NCI-H510A treated with DMSO at 0.1 percent for 48 hours (cell line): ENCODE data around the gene GNAO1.

Experiments
- DNase-seq: peaks from one replicate; lab custom pipeline; 2025; lab: John Stamatoyannopoulos, UW

The GNAO1 gene

GRCh38 chr16:56289862-56290261, 98.6 kb downstream of the GNAO1 start:
- no peak for DNase-seq

GRCh38 chr16:56294014-56294413, 102.7 kb downstream of the GNAO1 start:
- no peak for DNase-seq

- DNase-seq: no peak
These were observed 103.3 kb downstream of the GNAO1 start for GRCh38 chr16:56294579-56294978.

- DNase-seq: no peak
These were observed 103.9 kb downstream of the GNAO1 start for GRCh38 chr16:56295059-56295665.

- no peak for DNase-seq
These were observed 104.6 kb downstream of the GNAO1 start for GRCh38 chr16:56295739-56296527.

GRCh38 chr16:56297684-56298083, 106.4 kb downstream of the GNAO1 start:
- DNase-seq: no peak

GRCh38 chr16:56298116-56298515, 106.8 kb downstream of the GNAO1 start:
- DNase-seq: peak; percentile 27

- DNase-seq: no peak
These were observed 107.8 kb downstream of the GNAO1 start for GRCh38 chr16:56298948-56299596.

- DNase-seq: no peak
These were observed 108.9 kb downstream of the GNAO1 start for GRCh38 chr16:56300242-56300623.

- no peak for DNase-seq
These were observed 109.9 kb downstream of the GNAO1 start for GRCh38 chr16:56300891-56301850.

- DNase-seq: no peak
These were observed 111.2 kb downstream of the GNAO1 start for GRCh38 chr16:56302506-56302905.

GRCh38 chr16:56303066-56303715, 111.9 kb downstream of the GNAO1 start:
- no peak for DNase-seq

- DNase-seq: no peak
These were observed 112.6 kb downstream of the GNAO1 start for GRCh38 chr16:56303880-56304279.

- DNase-seq: no peak
These were observed 114.8 kb downstream of the GNAO1 start for GRCh38 chr16:56305956-56306565.

GRCh38 chr16:56306690-56307533, 115.6 kb downstream of the GNAO1 start:
- DNase-seq: no peak

GRCh38 chr16:56307534-56307873, 116.2 kb downstream of the GNAO1 start:
- DNase-seq: no peak

GRCh38 chr16:56309008-56309407, 117.7 kb downstream of the GNAO1 start:
- DNase-seq: no peak

- DNase-seq: no peak
These were observed 119.4 kb downstream of the GNAO1 start for GRCh38 chr16:56310690-56311089.

- peak; percentile 74 for DNase-seq
These were observed 120.1 kb downstream of the GNAO1 start for GRCh38 chr16:56311208-56312027.

GRCh38 chr16:56312028-56312300, 120.7 kb downstream of the GNAO1 start:
- DNase-seq: no peak
